HL-60 (cell line): ENCODE results near the gene SMCO2.
A peak's percentile ranks its signal among the peaks of the same experiment; 100 is the strongest.

Experiments used
- DNase-seq, 2 experiments: peaks; one replicate each; pipeline ENCODE4 v3.0.0-alpha.2; 2010 to 2020; ENCODE audit warnings: low read depth in 1 of 2, low spot score in 1 of 2
- H3K27ac ChIP-seq: fragments of 250-450 bp; sonication (Bioruptor Pico); replicated peaks from 2 replicates; pipeline ENCODE4 v1.5.1; 2020; ENCODE audit warnings: mild to moderate bottlenecking, moderate library complexity
- H3K27me3 ChIP-seq: fragments of 250-450 bp; sonication (Bioruptor Pico); 2 replicates; pipeline ENCODE4 v1.5.1; 2021; ENCODE audit warnings: mild to moderate bottlenecking, moderate library complexity; ENCODE audit not compliant: insufficient read depth, poor library complexity, severe bottlenecking
- H3K4me3 ChIP-seq: replicated peaks from 2 replicates; pipeline ENCODE4 v1.5.1; 2011; ENCODE audit warnings: mild to moderate bottlenecking, control low read depth, low read length; ENCODE audit not compliant: insufficient read depth
- CTCF ChIP-seq: IDR thresholded peaks from one replicate; pipeline ENCODE4 v1.5.1; 2011; ENCODE audit warnings: low read length, control low read depth, inconsistent platforms; ENCODE audit not compliant: insufficient read depth
- GABPA ChIP-seq: IDR thresholded peaks from 2 replicates; pipeline ENCODE4 v1.6.1; 2012; ENCODE audit warnings: low read depth
- POLR2AphosphoS5 ChIP-seq: IDR thresholded peaks from 2 replicates; pipeline ENCODE4 v1.6.1; 2012; ENCODE audit warnings: low read depth
- SPI1 ChIP-seq: IDR thresholded peaks from 2 replicates; pipeline ENCODE4 v1.6.1; 2012; ENCODE audit warnings: low read depth, mild to moderate bottlenecking, borderline replicate concordance
- TF ChIP-seq, protein P1 (sequence below): IDR thresholded peaks from 2 replicates; pipeline ENCODE4 v1.6.1; 2012; ENCODE audit warnings: low read depth; ENCODE audit not compliant: insufficient replicate concordance

The SMCO2 gene

GRCh38 chr12:27528788-27529187, 82.3 kb downstream of the SMCO2 start:
- DNase-seq: no peak
- TF ChIP-seq, protein P1, sequence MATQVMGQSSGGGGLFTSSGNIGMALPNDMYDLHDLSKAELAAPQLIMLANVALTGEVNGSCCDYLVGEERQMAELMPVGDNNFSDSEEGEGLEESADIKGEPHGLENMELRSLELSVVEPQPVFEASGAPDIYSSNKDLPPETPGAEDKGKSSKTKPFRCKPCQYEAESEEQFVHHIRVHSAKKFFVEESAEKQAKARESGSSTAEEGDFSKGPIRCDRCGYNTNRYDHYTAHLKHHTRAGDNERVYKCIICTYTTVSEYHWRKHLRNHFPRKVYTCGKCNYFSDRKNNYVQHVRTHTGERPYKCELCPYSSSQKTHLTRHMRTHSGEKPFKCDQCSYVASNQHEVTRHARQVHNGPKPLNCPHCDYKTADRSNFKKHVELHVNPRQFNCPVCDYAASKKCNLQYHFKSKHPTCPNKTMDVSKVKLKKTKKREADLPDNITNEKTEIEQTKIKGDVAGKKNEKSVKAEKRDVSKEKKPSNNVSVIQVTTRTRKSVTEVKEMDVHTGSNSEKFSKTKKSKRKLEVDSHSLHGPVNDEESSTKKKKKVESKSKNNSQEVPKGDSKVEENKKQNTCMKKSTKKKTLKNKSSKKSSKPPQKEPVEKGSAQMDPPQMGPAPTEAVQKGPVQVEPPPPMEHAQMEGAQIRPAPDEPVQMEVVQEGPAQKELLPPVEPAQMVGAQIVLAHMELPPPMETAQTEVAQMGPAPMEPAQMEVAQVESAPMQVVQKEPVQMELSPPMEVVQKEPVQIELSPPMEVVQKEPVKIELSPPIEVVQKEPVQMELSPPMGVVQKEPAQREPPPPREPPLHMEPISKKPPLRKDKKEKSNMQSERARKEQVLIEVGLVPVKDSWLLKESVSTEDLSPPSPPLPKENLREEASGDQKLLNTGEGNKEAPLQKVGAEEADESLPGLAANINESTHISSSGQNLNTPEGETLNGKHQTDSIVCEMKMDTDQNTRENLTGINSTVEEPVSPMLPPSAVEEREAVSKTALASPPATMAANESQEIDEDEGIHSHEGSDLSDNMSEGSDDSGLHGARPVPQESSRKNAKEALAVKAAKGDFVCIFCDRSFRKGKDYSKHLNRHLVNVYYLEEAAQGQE: no peak
- TF ChIP-seq CTCF: no peak
- TF ChIP-seq POLR2AphosphoS5: no peak
- TF ChIP-seq SPI1: no peak
- no peak for TF ChIP-seq GABPA
- no peak overlapping the region for H3K27ac ChIP-seq

GRCh38 chr12:27530157-27530922, 83.8 kb downstream of the SMCO2 start:
- Histone ChIP-seq H3K27ac (no peak overlapping the region), H3K4me3 (no peak overlapping the region), H3K27me3 (no peaks in the 10 kb centered on the region)
- no peak for TF ChIP-seq GABPA
- TF ChIP-seq, protein P1: no peak
- peak; percentile 31; the same call in 1 of the 2 replicates for TF ChIP-seq SPI1
- no peak for TF ChIP-seq POLR2AphosphoS5
- no peak for TF ChIP-seq CTCF
- DNase-seq: no peak

More at GRCh38 chr12:27528788-27529187, 82.3 kb downstream of the SMCO2 start:
- H3K27me3 ChIP-seq: no peaks in the 10 kb centered on the region
- no peak overlapping the region for H3K4me3 ChIP-seq

DNA sequence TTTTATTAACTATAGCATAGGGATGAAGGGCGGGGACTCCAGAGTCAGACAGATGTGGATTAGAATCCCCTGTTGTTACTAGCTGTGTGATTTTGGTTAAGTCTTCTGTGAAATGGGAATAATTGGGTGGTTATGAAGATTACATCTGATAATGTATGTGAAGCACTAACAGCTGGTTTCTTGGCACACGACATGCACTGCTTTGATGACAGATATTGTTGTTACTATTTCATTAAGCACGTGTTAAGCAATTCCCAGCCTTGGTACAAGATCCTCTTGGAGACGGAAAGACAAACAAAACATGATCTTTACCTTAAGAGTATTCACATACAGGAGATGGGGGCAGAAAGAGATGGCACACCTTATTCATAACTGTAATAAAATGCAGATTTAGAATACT, 85.4 kb downstream of the SMCO2 start:
- no peak overlapping the region for H3K27ac ChIP-seq
- no peak for DNase-seq

More for the DNA sequence above, 85.4 kb downstream of the SMCO2 start:
- no peak for TF ChIP-seq POLR2AphosphoS5
- no peak for TF ChIP-seq CTCF
- TF ChIP-seq, protein P1: no peak
- no peak for TF ChIP-seq GABPA
- TF ChIP-seq SPI1: no peak
- H3K4me3 ChIP-seq: no peak overlapping the region
- H3K27me3 ChIP-seq: no peaks in the 10 kb centered on the region
